Measurements from ENCODE around the gene UCHL3. TPM values are rescaled to one million over a fixed set of nuclear protein-coding genes. Genes with fewer than 3 reads are reported as not detected.

UCHL3 gene
- total and polyA plus RNA-seq, 2 experiments from 2014 or later: 64.6 to 143 TPM

GRCh38 chr13:75547917-75548316 lies 1.7 kb upstream of the UCHL3 start (continued):
- TF ChIP-seq ZNF462 (CRISPR knock-in tag; IDR thresholded peaks at IDR 0.05): no peak
- TF ChIP-seq EZH2 (IDR thresholded peaks at IDR 0.05; ENCODE audit: low read depth, unreplicated experiment): no peak
- no peak for TF ChIP-seq STAT1 (IDR thresholded peaks at IDR 0.05; ENCODE audit: unreplicated experiment)
- TF ChIP-seq ZNF114 (CRISPR knock-in tag; IDR thresholded peaks at IDR 0.05): no peak
- TF ChIP-seq EZH2phosphoT487 (IDR thresholded peaks at IDR 0.05; ENCODE audit: unreplicated experiment): no peak
- no peak for TF ChIP-seq POLR2AphosphoS5 (IDR thresholded peaks at IDR 0.05; ENCODE audit: low read depth)
- TF ChIP-seq ETS1 (IDR thresholded peaks at IDR 0.05): no peak
- TF ChIP-seq JUNB (IDR thresholded peaks at IDR 0.05; ENCODE audit: unreplicated experiment): no peak

GRCh38 chr13:75550159-75550567 lies 572 bp downstream of the UCHL3 start:
- no peaks in the 10 kb centered on the region for H3K27me3 ChIP-seq (ENCODE audit: insufficient read depth)
- H3K79me2 ChIP-seq (replicated peaks; ENCODE audit: insufficient read depth): peaks cover 22% of the 10 kb centered on the region
- H3F3A ChIP-seq (replicated peaks; ENCODE audit: low read depth): no peaks in the 10 kb centered on the region
- 0 out of 2 replicates have a peak overlapping the region, but pooled peaks have one; percentile 11 for H3K27ac Mint-ChIP-seq
- H3K27me3 Mint-ChIP-seq (ENCODE audit: insufficient read depth, low read depth, poor library complexity): peaks cover 7% of the 10 kb centered on the region
- no peaks in the 10 kb centered on the region for H4K20me1 ChIP-seq (replicated peaks; ENCODE audit: insufficient read depth)
- H3K9me2 ChIP-seq (ENCODE audit: insufficient read depth): no peaks in the 10 kb centered on the region
- ATAC-seq (peak; percentile 25), DNase-seq (ENCODE audit: low spot score) (peak; percentile 23)
- H3K4me1 Mint-ChIP-seq: peaks cover 12% of the 10 kb centered on the region
- peak overlapping the region; percentile 92 for H3K4me3 ChIP-seq
- H2AFZ ChIP-seq: peak overlapping the region; percentile 98
- H3K27ac ChIP-seq (ENCODE audit: low read depth): no peak overlapping the region
- peaks cover 4% of the 10 kb centered on the region for H3K4me1 ChIP-seq (ENCODE audit: insufficient read depth)
- peak overlapping the region; percentile 96 for H3K4me2 ChIP-seq
- peaks cover 3% of the 10 kb centered on the region; the same call in 2 of the 3 replicates for H3K36me3 Mint-ChIP-seq (ENCODE audit: low read depth)
- H3K9me3 Mint-ChIP-seq: no peaks in the 10 kb centered on the region
- peak overlapping the region; percentile 97 for H3K4me3 Mint-ChIP-seq
- H3K36me3 ChIP-seq (ENCODE audit: insufficient read depth): peaks cover 2% of the 10 kb centered on the region; the same call in 1 of the 2 replicates
- TF ChIP-seq ETS1 (IDR thresholded peaks at IDR 0.05) (no peak), POLR2AphosphoS5 (IDR thresholded peaks at IDR 0.05; ENCODE audit: low read depth) (no peak), ZNF331 (CRISPR knock-in tag; IDR thresholded peaks at IDR 0.05; ENCODE audit: low read depth) (no peak), CTCF (conservative IDR thresholded peaks at IDR 0.05; ENCODE audit: low read depth in 2 of 2) (no peak), EZH2phosphoT487 (IDR thresholded peaks at IDR 0.05; ENCODE audit: unreplicated experiment) (no peak)

Measured in GM23338 (cell line).